ENCODE results near the gene HEY2. TPM values are rescaled to one million over a fixed set of nuclear protein-coding genes. Genes with fewer than 3 reads are reported as not detected.

The HEY2 gene
- total RNA-seq, 2 donors from 2014 or later: 0.37 to 0.69 TPM

- Histone ChIP-seq H3K9me3 (no peaks in the 10 kb centered on the region), H3K4me3 (no peak overlapping the region), H3K9ac (ENCODE audit: low read depth in 2 of 2, low read length in 2 of 2) (no peak overlapping the region), H3K4me1 (no peaks in the 10 kb centered on the region), H3K36me3 (no peaks in the 10 kb centered on the region), H3K27ac (no peak overlapping the region), H3K27me3 (no peaks in the 10 kb centered on the region)
- DNase-seq: no peak
- intact Hi-C loops (cut with DNase I): no loop called here
- TF ChIP-seq, protein P1, sequence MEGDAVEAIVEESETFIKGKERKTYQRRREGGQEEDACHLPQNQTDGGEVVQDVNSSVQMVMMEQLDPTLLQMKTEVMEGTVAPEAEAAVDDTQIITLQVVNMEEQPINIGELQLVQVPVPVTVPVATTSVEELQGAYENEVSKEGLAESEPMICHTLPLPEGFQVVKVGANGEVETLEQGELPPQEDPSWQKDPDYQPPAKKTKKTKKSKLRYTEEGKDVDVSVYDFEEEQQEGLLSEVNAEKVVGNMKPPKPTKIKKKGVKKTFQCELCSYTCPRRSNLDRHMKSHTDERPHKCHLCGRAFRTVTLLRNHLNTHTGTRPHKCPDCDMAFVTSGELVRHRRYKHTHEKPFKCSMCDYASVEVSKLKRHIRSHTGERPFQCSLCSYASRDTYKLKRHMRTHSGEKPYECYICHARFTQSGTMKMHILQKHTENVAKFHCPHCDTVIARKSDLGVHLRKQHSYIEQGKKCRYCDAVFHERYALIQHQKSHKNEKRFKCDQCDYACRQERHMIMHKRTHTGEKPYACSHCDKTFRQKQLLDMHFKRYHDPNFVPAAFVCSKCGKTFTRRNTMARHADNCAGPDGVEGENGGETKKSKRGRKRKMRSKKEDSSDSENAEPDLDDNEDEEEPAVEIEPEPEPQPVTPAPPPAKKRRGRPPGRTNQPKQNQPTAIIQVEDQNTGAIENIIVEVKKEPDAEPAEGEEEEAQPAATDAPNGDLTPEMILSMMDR (IDR thresholded peaks at IDR 0.05): no peak
Measured at GRCh38 chr6:125795301-125795700, 45.9 kb downstream of the HEY2 start.

GRCh38 chr6:125797120-125797885 is 47.9 kb downstream of the HEY2 start:
- no peak overlapping the region for H3K27ac ChIP-seq
- no peaks in the 10 kb centered on the region for H3K4me1 ChIP-seq
- DNase-seq: no peak
- intact Hi-C loops (cut with DNase I): no loop called here
- no peaks in the 10 kb centered on the region for H3K27me3 ChIP-seq
- no peaks in the 10 kb centered on the region for H3K9me3 ChIP-seq
- TF ChIP-seq, protein P1 (IDR thresholded peaks at IDR 0.05): no peak
- H3K4me3 ChIP-seq: no peak overlapping the region
- no peak overlapping the region for H3K9ac ChIP-seq (ENCODE audit: low read depth in 2 of 2, low read length in 2 of 2)
- no peaks in the 10 kb centered on the region for H3K36me3 ChIP-seq

- no peaks in the 10 kb centered on the region for H3K9me3 ChIP-seq
- no peak overlapping the region for H3K9ac ChIP-seq (ENCODE audit: low read depth in 2 of 2, low read length in 2 of 2)
- H3K4me3 ChIP-seq: no peak overlapping the region
- H3K27me3 ChIP-seq: no peaks in the 10 kb centered on the region
- intact Hi-C loops (cut with DNase I): no loop called here
- TF ChIP-seq, protein P1 (IDR thresholded peaks at IDR 0.05): no peak
- no peak overlapping the region for H3K27ac ChIP-seq
- no peak for DNase-seq
- H3K36me3 ChIP-seq: no peaks in the 10 kb centered on the region
- H3K4me1 ChIP-seq: no peaks in the 10 kb centered on the region
Measured at GRCh38 chr6:125797886-125798444, 48.5 kb downstream of the HEY2 start.

DNA sequence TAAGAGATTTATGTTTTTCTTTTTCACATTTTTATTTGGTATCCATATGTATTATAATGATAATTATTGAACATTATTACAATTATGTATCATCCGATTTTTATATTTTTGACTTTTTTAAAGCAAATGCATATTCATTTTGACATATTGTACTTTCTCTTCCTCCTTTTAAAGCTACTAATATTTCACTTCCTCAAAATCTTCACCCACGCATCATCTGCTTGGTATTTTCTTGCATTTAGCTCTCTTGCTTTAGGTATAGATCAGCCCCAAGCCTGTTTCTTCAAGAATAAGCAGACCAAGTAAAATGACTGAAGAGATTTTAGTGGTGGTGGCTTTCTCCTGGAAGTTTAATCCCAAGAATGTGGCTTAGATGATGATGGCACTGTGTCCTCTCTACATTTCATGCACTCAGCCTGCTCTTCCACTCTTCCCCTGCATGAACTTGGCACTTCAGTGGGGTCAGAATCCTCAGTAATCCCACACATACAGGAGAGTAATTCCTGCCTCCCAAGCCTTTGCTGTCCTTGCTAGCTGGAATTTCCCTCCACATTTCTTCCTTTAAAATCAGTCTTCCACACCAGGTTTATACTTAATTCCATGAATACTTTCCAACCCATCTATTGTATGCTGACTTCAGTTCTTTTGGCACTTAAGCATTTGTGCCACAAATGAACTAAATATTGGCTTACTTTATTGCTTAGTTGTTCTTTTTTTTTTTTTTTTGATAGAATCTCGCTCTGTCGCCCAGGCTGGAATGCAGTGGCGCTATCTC is 49.5 kb downstream of the HEY2 start:
- Histone ChIP-seq H3K9me3 (no peaks in the 10 kb centered on the region), H3K4me1 (no peaks in the 10 kb centered on the region), H3K27ac (no peak overlapping the region), H3K36me3 (no peaks in the 10 kb centered on the region), H3K27me3 (no peaks in the 10 kb centered on the region), H3K4me3 (no peak overlapping the region), H3K9ac (ENCODE audit: low read depth in 2 of 2, low read length in 2 of 2) (no peak overlapping the region)
- intact Hi-C loops (cut with DNase I): no loop called here
- no peak for DNase-seq
- TF ChIP-seq, protein P1 (IDR thresholded peaks at IDR 0.05): no peak

- no peaks in the 10 kb centered on the region for H3K9me3 ChIP-seq
- no peaks in the 10 kb centered on the region for H3K4me1 ChIP-seq
- DNase-seq: no peak
- no peak overlapping the region for H3K27ac ChIP-seq
- H3K4me3 ChIP-seq: no peak overlapping the region
- intact Hi-C loops (cut with DNase I): no loop called here
- no peaks in the 10 kb centered on the region for H3K36me3 ChIP-seq
- TF ChIP-seq, protein P1 (IDR thresholded peaks at IDR 0.05): no peak
- no peaks in the 10 kb centered on the region for H3K27me3 ChIP-seq
- no peak overlapping the region for H3K9ac ChIP-seq (ENCODE audit: low read depth in 2 of 2, low read length in 2 of 2)
Measured at GRCh38 chr6:125802383-125802782, 53.0 kb downstream of the HEY2 start.

All from colonic mucosa (tissue), 4 donors.